HepG2 (cell line): ENCODE results near the gene INHBA. TPM values are rescaled to one million over a fixed set of nuclear protein-coding genes. Genes with fewer than 3 reads are reported as not detected.

Experiments
- ATAC-seq: fragments of 200-7000 bp; cut with Tn5 transposase; 3 replicates; pipeline ENCODE4 v1.9.1; 2020; ENCODE audit warnings: mild to moderate bottlenecking, moderate library complexity
- BruUV-seq: library from RNA; stranded (reverse); fragments of 400-500 nt; replicated peaks from 2 replicates; lab custom pipeline; 2021; lab: Mats Ljungman, UMichigan
- CTCF ChIA-PET: fragments of 300-600 bp; formaldehyde crosslinking; extraction: SDS; loops from one replicate; lab custom pipeline; 2021; ENCODE audit warnings: low total read pairs, inconsistent platforms, low intra/inter-chr PET ratio; lab: Yijun Ruan, JAX
- POLR2A ChIA-PET: fragments of 350-600 bp; sonication (Branson Sonifier 250); formaldehyde crosslinking; loops from one replicate; lab custom pipeline; 2020; ENCODE audit warnings: antibody characterized with exemption, inconsistent platforms; lab: Yijun Ruan, JAX
- DNase-seq: peaks from one replicate; pipeline ENCODE4 v3.0.0-alpha.2; 2015; ENCODE audit warnings: low spot score
- FAIRE-seq: peaks from 3 replicates; lab custom pipeline; 2011; peaks lifted over from hg19 to GRCh38; lab: Jason Lieb, UNC
- H2AFZ ChIP-seq: one replicate; pipeline ENCODE4 v1.6.1; 2011; ENCODE audit warnings: low read length, inconsistent platforms
- H3K27ac ChIP-seq: fragments of 300-600 bp; 3 replicates; pipeline ENCODE4 v1.8.0; 2011; ENCODE audit warnings: mixed run types, mild to moderate bottlenecking, mixed read lengths, low read length, inconsistent platforms; ENCODE audit not compliant: insufficient read depth; ENCODE audit errors: extremely low read length
- H3K27me3 ChIP-seq, 2 experiments: fragments of 200-600 bp in 1 of 2; 2 replicates in 1 of 2; 3 replicates in 1 of 2; pipeline versions ENCODE4 v1.6.0 to v1.8.0; 2011; ENCODE audit warnings: low read length in 2 of 2, mild to moderate bottlenecking in 2 of 2, moderate library complexity in 2 of 2, inconsistent platforms in 1 of 2; ENCODE audit not compliant: insufficient read depth in 2 of 2, control insufficient read depth in 1 of 2
- H3K36me3 ChIP-seq, 2 experiments: fragments of 200-600 bp in 1 of 2; replicated peaks in 1 of 2; 2 replicates in 1 of 2; 3 replicates in 1 of 2; pipeline versions ENCODE4 v1.5.1 to v1.8.0; 2011; ENCODE audit warnings: low read length in 2 of 2, inconsistent platforms in 1 of 2; ENCODE audit not compliant: insufficient read depth in 2 of 2, control insufficient read depth in 1 of 2
- H3K4me1 ChIP-seq: 2 replicates; pipeline ENCODE4 v1.5.1; 2012; ENCODE audit warnings: low read length, inconsistent platforms; ENCODE audit not compliant: insufficient read depth
- H3K4me2 ChIP-seq: 2 replicates; pipeline ENCODE4 v1.6.0; 2011; ENCODE audit warnings: low read depth, low read length, inconsistent platforms
- H3K4me3 ChIP-seq, 3 experiments: fragments of 200-600 bp in 1 of 3; sonication (generic), shearing (Covaris generic) in 1 of 3; replicated peaks in 1 of 3; 2 replicates each; pipeline ENCODE4 v1.5.1; 2011 to 2016; ENCODE audit warnings: low read length in 3 of 3, inconsistent platforms in 2 of 3, low read depth in 2 of 3, mild to moderate bottlenecking in 2 of 3, control low read depth in 1 of 3, mixed read lengths in 1 of 3; ENCODE audit not compliant: insufficient read depth in 1 of 3
- H3K79me2 ChIP-seq: one replicate; pipeline ENCODE4 v1.6.1; 2011; ENCODE audit warnings: low read length, inconsistent platforms; ENCODE audit not compliant: insufficient read depth
- H3K9ac ChIP-seq: 2 replicates; pipeline ENCODE4 v1.6.0; 2011; ENCODE audit warnings: mild to moderate bottlenecking, low read depth, low read length, inconsistent platforms; ENCODE audit not compliant: insufficient read depth
- H3K9me3 ChIP-seq: 2 replicates; pipeline ENCODE4 v1.5.1; 2012; ENCODE audit warnings: mild to moderate bottlenecking, low read length
- H4K20me1 ChIP-seq: 2 replicates; pipeline ENCODE4 v1.6.0; 2011; ENCODE audit warnings: inconsistent platforms, mild to moderate bottlenecking, low read length, moderate library complexity; ENCODE audit not compliant: insufficient read depth
- ATAD3A ChIP-seq: sonication (generic); formaldehyde crosslinking; IDR thresholded peaks from 2 replicates; pipeline ENCODE4 v1.4.0; 2020; ENCODE audit warnings: missing genetic modification reagents
- CBFB ChIP-seq: sonication (generic); formaldehyde crosslinking; IDR thresholded peaks from 2 replicates; pipeline ENCODE4 v1.4.0; 2020; ENCODE audit warnings: missing genetic modification reagents
- GPN1 ChIP-seq: sonication (generic); formaldehyde crosslinking; IDR thresholded peaks from 2 replicates; pipeline ENCODE4 v1.5.1; 2020; ENCODE audit warnings: missing genetic modification reagents, borderline replicate concordance
- RFX3 ChIP-seq: IDR thresholded peaks from 2 replicates; pipeline ENCODE4 v1.6.1; 2016; ENCODE audit warnings: missing biosample characterization, missing genetic modification reagents
- SIN3A ChIP-seq: IDR thresholded peaks from 2 replicates; pipeline ENCODE4 v1.6.1; 2011; ENCODE audit warnings: low read depth, mild to moderate bottlenecking, control low read depth, low read length, borderline replicate concordance
- TMF1 ChIP-seq: sonication (generic); formaldehyde crosslinking; IDR thresholded peaks from 2 replicates; pipeline ENCODE4 v1.8.1; 2022; ENCODE audit warnings: low read depth, missing genetic modification reagents
- ZKSCAN1 ChIP-seq: fragments of 150-350 bp; IDR thresholded peaks from 2 replicates; pipeline ENCODE4 v1.6.1; 2014; ENCODE audit warnings: low read length
- ZNF256 ChIP-seq: sonication (generic); formaldehyde crosslinking; conservative IDR thresholded peaks from 2 replicates; pipeline ENCODE4 v1.4.0; 2020; ENCODE audit warnings: missing genetic modification reagents
- ZNF619 ChIP-seq: sonication (generic); formaldehyde crosslinking; IDR thresholded peaks from 2 replicates; pipeline ENCODE4 v1.4.0; 2020; ENCODE audit warnings: mild to moderate bottlenecking, missing genetic modification reagents
- ZNF766 ChIP-seq: sonication (generic); formaldehyde crosslinking; IDR thresholded peaks from 2 replicates; pipeline ENCODE4 v1.5.0; 2020; ENCODE audit warnings: missing genetic modification reagents, borderline replicate concordance
- WGBS: methylation state at CpG from one replicate; pipeline ENCODE4 v1.1.6; 2017; ENCODE audit warnings: low lambda C conversion rate; 5-methylcytosine and 5-hydroxymethylcytosine counted together
- in situ Hi-C: cut with HindIII; loops from 2 replicates; pipeline ENCODE4 v1.10.0; 2017; ENCODE audit warnings: low pct_unique_long_range_greater_than_20kb; ENCODE audit not compliant: extremely low pct_ligation_motif_present
- intact Hi-C: fragments of 100-400 bp; cut with micrococcal nuclease; formaldehyde crosslinking; loops from one replicate; pipeline ENCODE4 v1.10.0; 2022; ENCODE audit not compliant: unreplicated experiment
- polyA plus RNA-seq, 8 experiments: library from polyadenylated mRNA; depleted of rRNA in 3 of 8; stranded (reverse) in 7 of 8; unstranded in 1 of 8; fragments of >200 nt; fragmentation: Illumina TruSeq in 4 of 8; extraction: Trizol in 4 of 8; gene quantifications; 2 replicates each; pipeline versions ENCODE4 v1.2.1 to v1.2.3, GENCODE V29; 2011 to 2016; ENCODE audit warnings: low read depth in 4 of 8, missing spikeins in 1 of 8, mixed read lengths in 1 of 8; ENCODE audit not compliant: insufficient read depth in 1 of 8
- total RNA-seq, 5 experiments: library from RNA; depleted of rRNA; stranded (reverse); fragments of >200 nt; fragmentation: Illumina TruSeq; extraction: Trizol; gene quantifications; 2 replicates each; pipeline ENCODE4 v1.2.3, GENCODE V29; 2016; ENCODE audit warnings: low read depth in 1 of 5
- TF ChIP-seq, protein P1 (sequence below): sonication (generic); formaldehyde crosslinking; IDR thresholded peaks from 2 replicates; pipeline ENCODE4 v1.8.0; 2022; ENCODE audit warnings: mild to moderate bottlenecking, missing genetic modification reagents, borderline replicate concordance

The INHBA gene
- total and polyA plus RNA-seq, 2 of the 13 experiments (the other 11 are each of a cell fraction or from before 2014, with no cell fraction given) = not detected

GRCh38 chr7:41689815-41690214, 13.1 kb downstream of the INHBA start:
- no peaks in the 10 kb centered on the region for H3K4me1 ChIP-seq
- FAIRE-seq (no peak), DNase-seq (no peak), ATAC-seq (no peak)
- no peak overlapping the region for H3K27ac ChIP-seq
- H3K9ac ChIP-seq = no peak overlapping the region
- no peak overlapping the region for H2AFZ ChIP-seq
- no peak overlapping the region for H3K4me3 ChIP-seq
- 82% methylated on average over 16 of the region's 16 CpGs for WGBS
- H3K4me2 ChIP-seq = no peak overlapping the region
- no peaks in the 10 kb centered on the region for H3K27me3 ChIP-seq
- in situ Hi-C loops = no loop called here
- no peaks in the 10 kb centered on the region for H3K79me2 ChIP-seq
- no peaks in the 10 kb centered on the region for H3K9me3 ChIP-seq
- H4K20me1 ChIP-seq = no peaks in the 10 kb centered on the region
- CTCF ChIA-PET = no interaction called here
- no peaks in the 10 kb centered on the region for H3K36me3 ChIP-seq
- TF ChIP-seq RFX3 (CRISPR knock-in tag) = no peak
- TF ChIP-seq, all 625 proteins: peak for 0
- no TSS peak for BruUV-seq
- intact Hi-C loops = loop anchor here (10.0 kb wide), 1 partner anchor 375 kb away; no protein-coding TSS in a partner anchor
- POLR2A ChIA-PET = no interaction called here

DNA sequence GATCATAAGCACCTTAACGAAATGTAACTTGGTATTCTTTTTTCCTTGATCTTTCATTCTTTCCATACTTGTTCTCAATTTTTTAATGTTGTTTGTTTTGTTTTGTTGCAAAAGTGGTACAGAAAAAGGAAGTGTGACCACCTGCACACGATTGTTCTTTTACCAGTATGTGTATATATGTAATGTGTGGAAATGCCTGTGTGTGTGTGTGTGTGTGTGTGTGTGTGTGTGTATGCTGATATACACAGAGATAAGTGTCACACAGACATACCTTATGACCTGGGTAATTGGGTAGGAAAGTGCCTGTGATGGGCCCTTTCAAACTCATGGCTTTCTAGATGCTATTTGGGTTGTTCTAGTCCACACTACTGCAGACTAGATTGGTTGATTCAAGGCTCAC, 14.0 kb downstream of the INHBA start:
- no peaks in the 10 kb centered on the region for H3K4me1 ChIP-seq
- H3K9me3 ChIP-seq = no peaks in the 10 kb centered on the region
- in situ Hi-C loops (no loop called here), intact Hi-C loops (no loop called here)
- no peak overlapping the region for H2AFZ ChIP-seq
- no peak overlapping the region for H3K27ac ChIP-seq
- no peak overlapping the region for H3K4me2 ChIP-seq
- 9% methylated on average over 2 of the region's 2 CpGs for WGBS
- CTCF ChIA-PET = no interaction called here
- no peaks in the 10 kb centered on the region for H3K79me2 ChIP-seq
- ATAC-seq (no peak), DNase-seq (no peak), FAIRE-seq (no peak)
- no peaks in the 10 kb centered on the region for H3K27me3 ChIP-seq
- BruUV-seq = no TSS peak
- H3K36me3 ChIP-seq = no peaks in the 10 kb centered on the region
- no peaks in the 10 kb centered on the region for H4K20me1 ChIP-seq
- no peak overlapping the region for H3K9ac ChIP-seq
- POLR2A ChIA-PET = no interaction called here
- TF ChIP-seq SIN3A (no peak), GPN1 (CRISPR knock-in tag) (no peak), TMF1 (CRISPR knock-in tag) (no peak), ZNF619 (CRISPR knock-in tag) (no peak), ZNF766 (CRISPR knock-in tag) (no peak), CBFB (CRISPR knock-in tag) (no peak), ZKSCAN1 (no peak), ATAD3A (CRISPR knock-in tag) (no peak), ZNF256 (CRISPR knock-in tag) (no peak)
- TF ChIP-seq, protein P1, sequence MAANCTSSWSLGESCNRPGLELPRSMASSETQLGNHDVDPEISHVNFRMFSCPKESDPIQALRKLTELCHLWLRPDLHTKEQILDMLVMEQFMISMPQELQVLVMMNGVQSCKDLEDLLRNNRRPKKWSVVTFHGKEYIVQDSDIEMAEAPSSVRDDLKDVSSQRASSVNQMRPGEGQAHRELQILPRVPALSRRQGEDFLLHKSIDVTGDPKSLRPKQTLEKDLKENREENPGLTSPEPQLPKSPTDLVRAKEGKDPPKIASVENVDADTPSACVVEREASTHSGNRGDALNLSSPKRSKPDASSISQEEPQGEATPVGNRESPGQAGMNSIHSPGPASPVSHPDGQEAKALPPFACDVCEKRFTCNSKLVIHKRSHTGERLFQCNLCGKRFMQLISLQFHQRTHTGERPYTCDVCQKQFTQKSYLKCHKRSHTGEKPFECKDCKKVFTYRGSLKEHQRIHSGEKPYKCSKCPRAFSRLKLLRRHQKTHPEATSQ (CRISPR knock-in tag) = no peak
- TF ChIP-seq, all 625 proteins: peak for 0
- H3K4me3 ChIP-seq = no peak overlapping the region
